Neural cell (in vitro differentiated cells): ENCODE data around the gene NPTXR. TPM values are rescaled to one million over a fixed set of nuclear protein-coding genes. Genes with fewer than 3 reads are reported as not detected.
"Not testable (repeated sequence)": the region's sequence is repeated elsewhere in the genome, so short reads cannot be mapped to it uniquely, and the experiment has no call there.

Experiments
- H2AFZ ChIP-seq: fragments of 200-600, 300-800 bp; sonication (generic), shearing (Covaris generic); 2 replicates; pipeline ENCODE4 v1.6.0; 2014; ENCODE audit warnings: low read depth, mild to moderate bottlenecking, antibody characterized with exemption, low read length, moderate library complexity
- H3F3A ChIP-seq: fragments of 200-600 bp; shearing (Covaris generic); 2 replicates; pipeline ENCODE4 v1.6.1; 2016; ENCODE audit warnings: mild to moderate bottlenecking, moderate library complexity, mixed read lengths, antibody characterized with exemption, low read length; ENCODE audit not compliant: insufficient read depth, poor library complexity, severe bottlenecking
- H3K27ac ChIP-seq: fragments of 200-600, 300-800 bp; sonication (generic), shearing (Covaris generic); 2 replicates; pipeline ENCODE4 v1.5.1; 2014; ENCODE audit warnings: mild to moderate bottlenecking, low read length, moderate library complexity
- H3K27me3 ChIP-seq: fragments of 300-800, 200-600 bp; sonication (generic), shearing (Covaris generic); 2 replicates; pipeline ENCODE4 v1.6.0; 2014; ENCODE audit warnings: mild to moderate bottlenecking, low read depth, low read length, moderate library complexity; ENCODE audit not compliant: insufficient read depth
- H3K36me3 ChIP-seq: fragments of 300-800, 200-600 bp; sonication (generic), shearing (Covaris generic); 2 replicates; pipeline ENCODE4 v1.5.1; 2014; ENCODE audit warnings: mild to moderate bottlenecking, antibody characterized with exemption, low read length, moderate library complexity; ENCODE audit not compliant: insufficient read depth
- H3K4me2 ChIP-seq: fragments of 300-800, 200-600 bp; sonication (generic), shearing (Covaris generic); 2 replicates; pipeline ENCODE4 v1.6.0; 2014; ENCODE audit warnings: mild to moderate bottlenecking, low read length
- H3K4me3 ChIP-seq: fragments of 300-800, 200-600 bp; sonication (generic), shearing (Covaris generic); 2 replicates; pipeline ENCODE4 v1.5.1; 2014; ENCODE audit warnings: mild to moderate bottlenecking, low read length, moderate library complexity
- H3K79me2 ChIP-seq: fragments of 200-600 bp; shearing (Covaris generic); replicated peaks from 2 replicates; pipeline ENCODE4 v1.6.0; 2014; ENCODE audit warnings: mild to moderate bottlenecking, low read length, moderate library complexity; ENCODE audit not compliant: insufficient read depth
- H3K9ac ChIP-seq: fragments of 300-800, 200-600 bp; sonication (generic), shearing (Covaris generic); 2 replicates; pipeline ENCODE4 v1.6.1; 2016; ENCODE audit warnings: mild to moderate bottlenecking, low read length, mixed read lengths
- H3K9me2 ChIP-seq: fragments of 200-600 bp; shearing (Covaris generic); 2 replicates; pipeline ENCODE4 v1.6.1; 2016; ENCODE audit warnings: mild to moderate bottlenecking, low read length, mixed read lengths; ENCODE audit not compliant: insufficient read depth
- H3K9me3 ChIP-seq: fragments of 200-600, 300-800 bp; sonication (generic), shearing (Covaris generic); 2 replicates; pipeline ENCODE4 v1.6.1; 2016; ENCODE audit warnings: mild to moderate bottlenecking, mixed run types, low read length, moderate library complexity, mixed read lengths
- H4K20me1 ChIP-seq: fragments of 200-600 bp; shearing (Covaris generic); 2 replicates; pipeline ENCODE4 v1.6.1; 2016; ENCODE audit warnings: mild to moderate bottlenecking, mixed run types; ENCODE audit not compliant: insufficient read depth
- EP300 ChIP-seq: fragments of 450-650 bp; conservative IDR thresholded peaks from 2 replicates; pipeline ENCODE4 v1.6.1; 2014; ENCODE audit warnings: antibody characterized with exemption, mild to moderate bottlenecking, moderate library complexity; ENCODE audit not compliant: poor library complexity, severe bottlenecking
- EZH2 ChIP-seq: fragments of 200-600, 300-800 bp; shearing (Covaris generic), sonication (generic); IDR thresholded peaks from 2 replicates; pipeline ENCODE4 v1.6.1; 2014; ENCODE audit warnings: antibody characterized with exemption, low read length, borderline replicate concordance, mild to moderate bottlenecking; ENCODE audit not compliant: insufficient read depth, poor library complexity, severe bottlenecking
- MXI1 ChIP-seq: fragments of 450-650 bp; conservative IDR thresholded peaks from 2 replicates; pipeline ENCODE4 v1.6.1; 2014; ENCODE audit warnings: antibody characterized with exemption, mild to moderate bottlenecking; ENCODE audit not compliant: poor library complexity, severe bottlenecking
- POLR2AphosphoS5 ChIP-seq: IDR thresholded peaks from 2 replicates; pipeline ENCODE4 v1.6.1; 2012
- RAD21 ChIP-seq: fragments of 450-650 bp; conservative IDR thresholded peaks from 2 replicates; pipeline ENCODE4 v1.6.1; 2014; ENCODE audit warnings: antibody characterized with exemption, mild to moderate bottlenecking, moderate library complexity
- SMC3 ChIP-seq: fragments of 450-650 bp; conservative IDR thresholded peaks from 2 replicates; pipeline ENCODE4 v1.6.1; 2014; ENCODE audit warnings: antibody characterized with exemption, mild to moderate bottlenecking, moderate library complexity; ENCODE audit not compliant: poor library complexity
- TAF1 ChIP-seq: IDR thresholded peaks from 2 replicates; pipeline ENCODE4 v1.6.1; 2012; ENCODE audit warnings: low read depth
- polyA plus RNA-seq: library from polyadenylated mRNA; depleted of rRNA; stranded (reverse); fragments of >200 nt; gene quantifications from 2 replicates; pipeline ENCODE4 v1.2.3, GENCODE V29; 2014
- TF ChIP-seq, protein P1 (sequence below): fragments of 450-650 bp; IDR thresholded peaks from 2 replicates; pipeline ENCODE4 v1.5.1; 2014; ENCODE audit warnings: antibody characterized with exemption, mild to moderate bottlenecking, moderate library complexity; ENCODE audit not compliant: poor library complexity, severe bottlenecking
- TF ChIP-seq, protein P2 (sequence below): IDR thresholded peaks from 2 replicates; pipeline ENCODE4 v1.6.1; 2012; ENCODE audit warnings: borderline replicate concordance

Gene NPTXR
- polyA plus RNA-seq, 1 donor from 2014 or later, result 17.0 TPM

DNA sequence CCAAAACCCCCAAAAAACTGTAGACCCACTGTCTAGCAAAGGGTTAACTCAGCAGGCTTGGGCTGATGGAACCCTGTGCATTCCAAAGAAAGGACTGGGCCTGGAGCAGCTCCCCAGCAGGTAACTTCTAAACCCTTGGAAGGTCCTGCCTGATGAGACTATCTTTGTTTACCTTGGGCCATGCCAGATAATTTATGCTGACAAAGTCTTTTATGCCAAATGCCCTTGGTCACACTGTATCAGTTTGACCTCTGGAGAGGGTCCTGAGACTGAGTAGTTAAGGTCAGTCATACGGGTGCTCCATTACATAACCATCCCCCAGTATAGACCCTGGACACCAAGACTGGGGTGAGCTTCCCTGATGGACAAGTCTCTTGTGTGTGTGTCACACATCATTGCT lies 28.0 kb downstream of the NPTXR start:
- no peak overlapping the region for H3K4me3 ChIP-seq
- H3K9me3 ChIP-seq, result no peaks in the 10 kb centered on the region
- TF ChIP-seq TAF1 (no peak), EP300 (no peak), RAD21 (no peak), EZH2 (no peak), POLR2AphosphoS5 (no peak), MXI1 (no peak), SMC3 (no peak)
- TF ChIP-seq, protein P1, sequence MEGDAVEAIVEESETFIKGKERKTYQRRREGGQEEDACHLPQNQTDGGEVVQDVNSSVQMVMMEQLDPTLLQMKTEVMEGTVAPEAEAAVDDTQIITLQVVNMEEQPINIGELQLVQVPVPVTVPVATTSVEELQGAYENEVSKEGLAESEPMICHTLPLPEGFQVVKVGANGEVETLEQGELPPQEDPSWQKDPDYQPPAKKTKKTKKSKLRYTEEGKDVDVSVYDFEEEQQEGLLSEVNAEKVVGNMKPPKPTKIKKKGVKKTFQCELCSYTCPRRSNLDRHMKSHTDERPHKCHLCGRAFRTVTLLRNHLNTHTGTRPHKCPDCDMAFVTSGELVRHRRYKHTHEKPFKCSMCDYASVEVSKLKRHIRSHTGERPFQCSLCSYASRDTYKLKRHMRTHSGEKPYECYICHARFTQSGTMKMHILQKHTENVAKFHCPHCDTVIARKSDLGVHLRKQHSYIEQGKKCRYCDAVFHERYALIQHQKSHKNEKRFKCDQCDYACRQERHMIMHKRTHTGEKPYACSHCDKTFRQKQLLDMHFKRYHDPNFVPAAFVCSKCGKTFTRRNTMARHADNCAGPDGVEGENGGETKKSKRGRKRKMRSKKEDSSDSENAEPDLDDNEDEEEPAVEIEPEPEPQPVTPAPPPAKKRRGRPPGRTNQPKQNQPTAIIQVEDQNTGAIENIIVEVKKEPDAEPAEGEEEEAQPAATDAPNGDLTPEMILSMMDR, result no peak
- TF ChIP-seq, protein P2, sequence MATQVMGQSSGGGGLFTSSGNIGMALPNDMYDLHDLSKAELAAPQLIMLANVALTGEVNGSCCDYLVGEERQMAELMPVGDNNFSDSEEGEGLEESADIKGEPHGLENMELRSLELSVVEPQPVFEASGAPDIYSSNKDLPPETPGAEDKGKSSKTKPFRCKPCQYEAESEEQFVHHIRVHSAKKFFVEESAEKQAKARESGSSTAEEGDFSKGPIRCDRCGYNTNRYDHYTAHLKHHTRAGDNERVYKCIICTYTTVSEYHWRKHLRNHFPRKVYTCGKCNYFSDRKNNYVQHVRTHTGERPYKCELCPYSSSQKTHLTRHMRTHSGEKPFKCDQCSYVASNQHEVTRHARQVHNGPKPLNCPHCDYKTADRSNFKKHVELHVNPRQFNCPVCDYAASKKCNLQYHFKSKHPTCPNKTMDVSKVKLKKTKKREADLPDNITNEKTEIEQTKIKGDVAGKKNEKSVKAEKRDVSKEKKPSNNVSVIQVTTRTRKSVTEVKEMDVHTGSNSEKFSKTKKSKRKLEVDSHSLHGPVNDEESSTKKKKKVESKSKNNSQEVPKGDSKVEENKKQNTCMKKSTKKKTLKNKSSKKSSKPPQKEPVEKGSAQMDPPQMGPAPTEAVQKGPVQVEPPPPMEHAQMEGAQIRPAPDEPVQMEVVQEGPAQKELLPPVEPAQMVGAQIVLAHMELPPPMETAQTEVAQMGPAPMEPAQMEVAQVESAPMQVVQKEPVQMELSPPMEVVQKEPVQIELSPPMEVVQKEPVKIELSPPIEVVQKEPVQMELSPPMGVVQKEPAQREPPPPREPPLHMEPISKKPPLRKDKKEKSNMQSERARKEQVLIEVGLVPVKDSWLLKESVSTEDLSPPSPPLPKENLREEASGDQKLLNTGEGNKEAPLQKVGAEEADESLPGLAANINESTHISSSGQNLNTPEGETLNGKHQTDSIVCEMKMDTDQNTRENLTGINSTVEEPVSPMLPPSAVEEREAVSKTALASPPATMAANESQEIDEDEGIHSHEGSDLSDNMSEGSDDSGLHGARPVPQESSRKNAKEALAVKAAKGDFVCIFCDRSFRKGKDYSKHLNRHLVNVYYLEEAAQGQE, result no peak
- H3K36me3 ChIP-seq, result no peaks in the 10 kb centered on the region
- H4K20me1 ChIP-seq, result no peaks in the 10 kb centered on the region
- H3K9me2 ChIP-seq, result no peaks in the 10 kb centered on the region
- no peaks in the 10 kb centered on the region for H3F3A ChIP-seq
- H3K79me2 ChIP-seq, result no peaks in the 10 kb centered on the region
- no peaks in the 10 kb centered on the region for H3K27me3 ChIP-seq
- H3K9ac ChIP-seq, result no peak overlapping the region
- H2AFZ ChIP-seq, result no peak overlapping the region
- no peak overlapping the region for H3K4me2 ChIP-seq
- no peak overlapping the region for H3K27ac ChIP-seq

DNA sequence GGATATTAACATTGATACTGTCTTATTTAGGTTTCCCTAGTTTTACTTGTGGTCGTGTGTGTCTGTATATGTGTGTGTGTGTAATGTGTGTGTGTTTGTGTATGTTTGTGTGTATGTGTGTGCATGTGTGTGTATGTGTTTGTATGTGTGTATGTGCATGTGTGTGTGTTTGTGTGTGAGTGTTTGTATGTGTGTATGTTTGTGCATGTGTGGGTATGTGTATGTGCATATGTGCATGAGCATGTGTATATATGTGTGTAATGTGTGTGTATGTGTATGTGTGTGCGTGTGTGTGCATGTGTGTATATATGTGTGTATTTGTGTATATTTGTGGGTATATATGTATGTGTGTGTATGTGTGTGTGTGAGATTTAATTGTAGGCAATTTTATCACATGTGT lies 32.6 kb downstream of the NPTXR start:
- no peaks in the 10 kb centered on the region for H3F3A ChIP-seq
- H4K20me1 ChIP-seq, result no peaks in the 10 kb centered on the region
- TF ChIP-seq, protein P1, result no peak
- no peak for TF ChIP-seq EZH2
- no peak for TF ChIP-seq POLR2AphosphoS5
- no peak for TF ChIP-seq MXI1
- no peak for TF ChIP-seq EP300
- no peak for TF ChIP-seq RAD21
- no peak for TF ChIP-seq SMC3
- TF ChIP-seq TAF1, result no peak

DNA sequence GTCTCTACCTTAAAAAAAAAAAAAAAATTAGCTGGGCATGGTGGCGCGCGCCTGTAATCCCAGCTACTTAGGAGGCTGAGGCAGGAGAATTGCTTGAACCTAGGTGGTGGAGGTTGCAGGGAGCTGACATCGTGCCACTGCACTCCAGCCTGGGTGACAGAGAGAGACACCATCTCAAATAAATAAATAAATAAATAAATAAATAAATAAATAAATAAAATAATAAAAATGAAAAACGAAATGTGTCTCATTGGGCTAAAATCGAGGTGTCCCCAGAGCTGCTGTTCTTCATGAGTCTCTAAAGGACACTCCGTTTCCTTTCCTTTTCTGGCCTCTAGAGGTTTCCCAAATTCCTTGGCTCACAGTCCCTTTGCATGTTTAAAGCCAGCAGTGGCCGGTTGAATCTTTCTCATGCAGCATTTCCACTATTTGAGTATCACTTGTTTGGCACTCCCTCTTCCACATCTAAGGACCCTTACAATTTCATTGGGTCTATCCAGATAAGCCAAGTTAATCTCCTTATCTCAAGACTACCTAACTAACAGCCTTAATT lies 38.7 kb downstream of the NPTXR start:
- H2AFZ ChIP-seq, H3K36me3 ChIP-seq, H3F3A ChIP-seq, H3K9ac ChIP-seq, H3K9me3 ChIP-seq, H3K27ac ChIP-seq, H3K4me2 ChIP-seq, H3K9me2 ChIP-seq, H3K4me3 ChIP-seq, H3K79me2 ChIP-seq, H4K20me1 ChIP-seq, H3K27me3 ChIP-seq: not testable (repeated sequence)

More for the DNA sequence above, 32.6 kb downstream of the NPTXR start:
- H3K36me3 ChIP-seq, result no peaks in the 10 kb centered on the region
- H3K9ac ChIP-seq, result no peak overlapping the region
- H3K27ac ChIP-seq, result no peak overlapping the region
- H2AFZ ChIP-seq, result no peak overlapping the region
- no peaks in the 10 kb centered on the region for H3K27me3 ChIP-seq
- no peaks in the 10 kb centered on the region for H3K9me3 ChIP-seq
- H3K4me3 ChIP-seq, result no peak overlapping the region
- H3K79me2 ChIP-seq, result no peaks in the 10 kb centered on the region
- no peaks in the 10 kb centered on the region for H3K9me2 ChIP-seq
- H3K4me2 ChIP-seq, result no peak overlapping the region
